Body of pancreas (tissue), 4 donors: ENCODE data around the gene LSAMP.

Source experiments
- CTCF ChIP-seq, 7 experiments: fragments of 450-650 bp in 4 of 7; fragments of 200-600 bp in 3 of 7; sonication (generic) in 3 of 7; IDR thresholded peaks; one replicate each; pipeline ENCODE4 v1.5.1; 2016 to 2019; ENCODE audit warnings: antibody characterized with exemption in 7 of 7
- POLR2A ChIP-seq, 3 donors: fragments of 450-650 bp; IDR thresholded peaks; one replicate each; pipeline ENCODE4 v1.6.1; 2016; ENCODE audit warnings: antibody characterized with exemption in 3 of 3, mild to moderate bottlenecking in 2 of 3

GRCh38 chr3:115766587-115767482 lies 678.5 kb downstream of the LSAMP start:
- TF ChIP-seq CTCF (IDR thresholded peaks at IDR 0.05): no peak
- TF ChIP-seq POLR2A (IDR thresholded peaks at IDR 0.05): no peak
